ENCODE results near the gene GALNT14. TPM values are rescaled to one million over a fixed set of nuclear protein-coding genes. Genes with fewer than 3 reads are reported as not detected.

The GALNT14 gene
- total and polyA plus RNA-seq, 2 of the 8 experiments (the other 6 are each of a cell fraction or from before 2014, with no cell fraction given): 13.0 to 13.7 TPM

- DNase-seq (ENCODE audit: low read depth in 1 of 2, low spot score in 2 of 2): no peak
- FAIRE-seq: no peak
- TF ChIP-seq CEBPB (IDR thresholded peaks at IDR 0.05; ENCODE audit: low read depth, low read length) (no peak), TAF1 (IDR thresholded peaks at IDR 0.05; ENCODE audit: low read depth, low read length) (no peak), PHF8 (conservative IDR thresholded peaks at IDR 0.05; ENCODE audit: low read depth, low read length) (no peak), USF2 (IDR thresholded peaks at IDR 0.05; ENCODE audit: low read length) (no peak), ATF2 (IDR thresholded peaks at IDR 0.05; ENCODE audit: low read length) (no peak), BRCA1 (IDR thresholded peaks at IDR 0.05; ENCODE audit: low read depth, low read length) (no peak), RAD21 (IDR thresholded peaks at IDR 0.05 in 1 of 2, conservative IDR thresholded peaks at IDR 0.05 in 1 of 2; ENCODE audit: low read depth in 2 of 2, low read length in 2 of 2) (no peak), KDM1A (IDR thresholded peaks at IDR 0.05; ENCODE audit: borderline replicate concordance, low read length) (no peak), SP1 (IDR thresholded peaks at IDR 0.05; ENCODE audit: low read depth, low read length) (no peak), NRF1 (IDR thresholded peaks at IDR 0.05; ENCODE audit: low read depth, low read length) (no peak), MAFK (IDR thresholded peaks at IDR 0.05; ENCODE audit: low read depth, low read length) (no peak), KDM5A (IDR thresholded peaks at IDR 0.05; ENCODE audit: low read length) (no peak)
Observed at GRCh38 chr2:31080361-31080760, 57.9 kb downstream of the GALNT14 start.

More at GRCh38 chr2:31080361-31080760, 57.9 kb downstream of the GALNT14 start:
- H3K4ac ChIP-seq (replicated peaks; ENCODE audit: insufficient read length, low read depth, low read length): no peak overlapping the region
- H2BK20ac ChIP-seq (ENCODE audit: low read length): no peak overlapping the region
- no peaks in the 10 kb centered on the region for H3K79me2 ChIP-seq (ENCODE audit: control insufficient read depth in 1 of 2, insufficient read depth in 2 of 2, low read length in 2 of 2)
- peaks cover 0 to 3% of the 10 kb centered on the region in 2 experiments for H4K20me1 ChIP-seq (replicated peaks in 1 of 2; ENCODE audit: control insufficient read depth in 1 of 2, insufficient read depth in 2 of 2, low read length in 2 of 2)
- no peaks in the 10 kb centered on the region for H3K79me1 ChIP-seq (ENCODE audit: low read depth, low read length)
- POLR2A ChIA-PET (ENCODE audit: partially characterized antibody): no interaction called here
- no peaks in the 10 kb centered on the region for H3K23me2 ChIP-seq (ENCODE audit: low read depth, low read length)
- H3K27me3 ChIP-seq (replicated peaks in 1 of 4; ENCODE audit: control insufficient read depth in 3 of 4, extremely low read depth in 1 of 4, insufficient read depth in 3 of 4, low read length in 3 of 4): no peaks in the 10 kb centered on the region
- WGBS, 2 experiments (ENCODE audit: extremely low coverage in 1 of 2, insufficient coverage in 1 of 2, insufficient read length in 1 of 2, insufficient replicate concordance in 2 of 2, low coverage in 1 of 2, low lambda C conversion rate in 2 of 2, missing lambda C conversion rate in 1 of 2): 96% methylated on average over 1 of the region's 1 CpG; no CpG with 5 or more reads in 1 of the 2 experiments
- H4K91ac ChIP-seq (replicated peaks; ENCODE audit: insufficient read length, low read length): no peak overlapping the region
- H3K4me2 ChIP-seq (ENCODE audit: insufficient read depth in 1 of 2, low read depth in 2 of 2, low read length in 2 of 2): no peak overlapping the region
- H3K4me1 ChIP-seq (replicated peaks in 1 of 4; ENCODE audit: control insufficient read depth in 3 of 4, insufficient read depth in 4 of 4, low read length in 3 of 4): peaks cover 0 to 6% (median 2%) of the 10 kb centered on the region in 4 experiments; a peak in 2 of 7 replicates
- no peaks in the 10 kb centered on the region for H3K9me3 ChIP-seq (ENCODE audit: insufficient read depth in 2 of 2, low read depth in 1 of 2, low read length in 1 of 2)
- H2AFZ ChIP-seq (ENCODE audit: low read length): no peak overlapping the region
- CTCF ChIA-PET (ENCODE audit: partially characterized antibody): interaction anchor here (1.1 to 4.3 kb wide), 16 partner anchors 9 to 366 kb away, joined by 3 to 26 read pairs (median 7); no protein-coding TSS in a partner anchor
- H4K8ac ChIP-seq (ENCODE audit: extremely low read depth, insufficient read depth, low read length): no peak overlapping the region
- no peak overlapping the region for H3K23ac ChIP-seq (ENCODE audit: insufficient read length)
- peaks cover 0 to 2% (median 0%) of the 10 kb centered on the region in 4 experiments; a peak in 1 of 8 replicates for H3K36me3 ChIP-seq (ENCODE audit: control insufficient read depth in 2 of 4, insufficient read depth in 4 of 4, low read length in 3 of 4)
- H4K5ac ChIP-seq (ENCODE audit: insufficient read length, low read depth, low read length): no peak overlapping the region
- no peak overlapping the region for H3K56ac ChIP-seq (replicated peaks; ENCODE audit: insufficient read length, low read depth, low read length)
- no peak overlapping the region for H2BK15ac ChIP-seq (ENCODE audit: low read length)
- no peak overlapping the region for H3K18ac ChIP-seq (ENCODE audit: extremely low read depth, low read length)
- H3K4me3 ChIP-seq (ENCODE audit: extremely low read depth in 1 of 4, insufficient read depth in 2 of 4, low read depth in 3 of 4, low read length in 4 of 4): no peak overlapping the region
- H3K9ac ChIP-seq (replicated peaks in 1 of 4; ENCODE audit: extremely low read depth in 1 of 4, low read depth in 3 of 4, low read length in 3 of 4): no peak overlapping the region
- H3K14ac ChIP-seq (ENCODE audit: insufficient read length): no peak overlapping the region
- H2BK12ac ChIP-seq (ENCODE audit: low read depth, low read length): no peak overlapping the region
- no peak overlapping the region for H3K27ac ChIP-seq (ENCODE audit: low read depth, low read length)
- H2BK5ac ChIP-seq (ENCODE audit: low read depth, low read length): no peak overlapping the region
- no peak overlapping the region for H2BK120ac ChIP-seq (replicated peaks; ENCODE audit: low read depth, low read length)
- no peak overlapping the region for H2AK5ac ChIP-seq (ENCODE audit: low read depth, low read length)

All from H1 (cell line).